GM19099 (cell line): ENCODE measurements around the gene ITGB5.

Experiments used
- POLR2A ChIP-seq: IDR thresholded peaks from 3 replicates; pipeline ENCODE4 v1.6.1; 2011; ENCODE audit warnings: low read depth; ENCODE audit not compliant: insufficient read length; ENCODE audit errors: extremely low read depth

Gene ITGB5

GRCh38 chr3:124853446-124853845, 33.7 kb downstream of the ITGB5 start:
- no peak for TF ChIP-seq POLR2A

DNA sequence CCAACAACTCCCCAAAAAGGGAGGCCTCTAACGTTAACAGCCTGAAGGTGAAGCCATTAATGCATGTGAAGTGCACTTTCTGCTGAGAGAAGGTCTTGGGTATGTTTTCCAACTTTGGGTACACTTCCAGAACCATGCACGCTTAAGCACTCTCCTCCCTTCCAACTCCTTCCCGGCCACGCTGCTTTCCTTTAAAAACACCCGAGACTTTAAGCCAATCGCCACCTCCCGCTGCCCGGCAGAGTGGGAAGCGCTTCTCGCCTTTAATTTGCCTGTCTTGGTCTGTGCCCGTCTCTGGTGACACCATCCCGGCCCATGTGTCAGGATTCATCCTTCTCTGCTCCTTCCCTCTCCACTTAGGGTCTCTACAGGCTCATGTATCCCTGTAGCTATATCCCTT, 35.3 kb downstream of the ITGB5 start:
- TF ChIP-seq POLR2A = no peak

DNA sequence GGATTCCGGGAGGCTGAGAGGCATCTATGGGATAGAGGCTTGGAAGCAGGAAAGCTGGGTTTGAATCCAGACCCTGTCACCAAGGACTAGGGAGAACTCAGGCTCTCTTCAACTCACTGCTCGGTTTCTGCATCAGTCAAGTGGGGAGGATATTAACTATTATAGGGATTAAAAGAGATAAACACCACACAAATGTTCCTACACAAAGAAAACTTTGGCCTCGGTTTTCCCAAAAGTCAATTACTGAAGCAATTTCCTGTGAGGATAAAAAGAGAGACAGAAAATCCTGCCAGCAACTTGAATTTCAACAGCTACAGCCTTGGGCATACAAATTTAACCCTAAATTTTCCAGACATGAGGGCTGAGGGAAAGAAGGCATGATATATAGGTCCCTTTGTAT, 36.0 kb downstream of the ITGB5 start:
- TF ChIP-seq POLR2A = no peak

- no peak for TF ChIP-seq POLR2A
These were observed 36.5 kb downstream of the ITGB5 start for GRCh38 chr3:124850633-124851032.

GRCh38 chr3:124850212-124850611, 37.0 kb downstream of the ITGB5 start:
- no peak for TF ChIP-seq POLR2A

DNA sequence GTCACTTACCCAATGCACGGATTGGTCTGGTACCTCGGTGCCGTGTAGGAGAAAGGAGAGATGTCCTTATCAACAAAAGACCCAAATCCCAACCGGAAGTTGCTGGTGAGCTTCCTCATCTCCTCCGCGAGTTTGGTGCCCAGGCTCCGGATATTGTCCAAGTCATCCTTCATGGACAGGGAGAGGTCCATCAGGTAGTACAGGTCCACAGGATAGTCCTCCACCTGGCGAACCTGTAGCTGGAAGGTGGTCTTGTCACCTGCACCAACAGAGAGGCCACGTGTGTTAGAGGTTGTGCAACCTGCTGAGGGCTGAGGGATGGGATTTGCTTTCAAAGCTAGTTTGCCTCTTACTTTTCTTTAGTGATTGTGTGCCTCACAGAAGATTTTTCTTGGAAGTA, 38.9 kb downstream of the ITGB5 start:
- no peak for TF ChIP-seq POLR2A

GRCh38 chr3:124847863-124848262, 39.3 kb downstream of the ITGB5 start:
- no peak for TF ChIP-seq POLR2A

DNA sequence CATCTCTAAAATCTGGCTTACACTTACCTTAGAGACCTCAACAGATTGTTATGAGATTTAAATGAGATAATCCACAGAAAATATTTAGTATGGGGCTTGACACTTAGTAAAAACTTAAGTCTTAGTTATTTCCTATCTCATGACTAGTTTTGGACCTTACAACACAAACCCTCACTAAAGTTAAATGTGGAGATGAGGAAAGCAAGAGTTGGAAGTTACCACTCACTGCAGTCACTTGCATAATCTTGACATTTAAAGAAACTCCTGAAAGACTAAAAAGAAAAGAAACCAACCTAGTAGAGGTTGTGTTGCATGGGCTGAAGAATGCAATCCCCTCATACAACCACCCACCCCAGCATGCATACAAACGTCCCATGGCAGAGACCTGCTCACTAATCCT, 40.1 kb downstream of the ITGB5 start:
- no peak for TF ChIP-seq POLR2A

DNA sequence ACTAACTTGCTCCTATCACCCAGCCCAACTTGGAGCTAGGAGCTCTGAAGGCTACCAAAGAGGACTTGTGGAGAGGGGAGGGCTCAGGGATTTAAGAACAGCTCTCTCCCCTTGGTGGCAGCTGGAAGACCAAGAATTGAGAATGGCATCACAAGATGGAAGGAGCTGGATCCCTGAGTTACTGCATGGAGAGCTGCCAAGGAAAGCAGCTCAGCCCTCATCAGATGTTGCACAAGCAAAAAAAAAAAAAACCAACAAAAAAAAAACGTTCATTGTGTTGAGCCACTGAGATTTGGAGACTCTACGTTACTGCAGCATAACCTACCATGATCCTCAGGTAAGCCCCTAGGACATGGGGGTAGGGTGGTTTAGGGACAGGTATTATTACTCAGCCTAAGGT, 41.0 kb downstream of the ITGB5 start:
- TF ChIP-seq POLR2A = no peak

GRCh38 chr3:124845406-124845805, 41.8 kb downstream of the ITGB5 start:
- TF ChIP-seq POLR2A = no peak

DNA sequence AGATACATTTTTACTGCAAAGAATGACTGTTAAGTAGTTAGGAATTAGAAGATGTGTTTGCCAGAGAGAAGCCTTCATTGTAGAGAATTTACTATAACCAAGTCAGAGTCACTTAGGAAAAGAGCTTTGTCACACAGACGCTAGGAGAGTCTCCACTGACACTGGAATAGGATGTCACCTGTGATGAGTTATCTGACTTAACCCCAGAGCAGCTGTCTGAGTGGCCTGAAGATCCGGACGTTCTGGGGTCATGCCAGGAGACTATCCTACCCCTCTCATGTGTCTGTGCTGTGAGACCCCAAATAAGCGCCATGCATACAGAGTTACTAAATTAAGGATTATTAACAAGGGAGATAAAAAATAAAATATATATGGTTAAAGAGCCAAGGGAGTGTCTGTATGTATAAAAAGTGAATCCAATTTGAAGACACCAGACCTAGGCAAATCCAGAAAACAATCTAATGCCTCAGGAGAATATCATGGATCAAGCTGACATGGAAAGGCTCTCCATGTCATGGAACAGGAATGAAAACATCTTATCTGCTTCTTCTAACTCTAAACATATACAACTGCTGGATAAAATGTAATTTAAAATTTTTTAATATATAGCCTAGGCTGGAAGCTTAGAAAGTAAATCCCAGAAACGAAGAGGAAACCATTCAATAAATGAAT, 43.5 kb downstream of the ITGB5 start:
- TF ChIP-seq POLR2A = no peak

DNA sequence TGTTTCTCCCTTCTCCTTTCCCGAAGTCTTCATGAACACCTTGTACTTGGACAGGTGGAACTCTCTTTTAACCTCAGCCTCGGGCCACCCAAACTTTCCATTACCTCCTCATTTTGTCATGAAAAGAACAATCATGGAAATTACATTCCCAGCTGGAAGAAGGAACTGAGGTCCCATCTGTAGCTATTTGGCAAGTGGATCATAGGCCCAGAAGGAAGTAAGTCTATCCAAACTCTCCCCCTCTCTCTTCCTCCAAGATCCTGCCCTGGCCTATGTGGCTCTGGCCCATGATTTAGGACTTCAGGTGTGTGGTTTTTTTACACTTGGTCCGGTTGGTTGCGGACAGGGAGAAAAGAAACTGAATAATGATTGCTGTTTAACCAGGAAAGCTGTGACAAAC, 44.1 kb downstream of the ITGB5 start:
- no peak for TF ChIP-seq POLR2A

DNA sequence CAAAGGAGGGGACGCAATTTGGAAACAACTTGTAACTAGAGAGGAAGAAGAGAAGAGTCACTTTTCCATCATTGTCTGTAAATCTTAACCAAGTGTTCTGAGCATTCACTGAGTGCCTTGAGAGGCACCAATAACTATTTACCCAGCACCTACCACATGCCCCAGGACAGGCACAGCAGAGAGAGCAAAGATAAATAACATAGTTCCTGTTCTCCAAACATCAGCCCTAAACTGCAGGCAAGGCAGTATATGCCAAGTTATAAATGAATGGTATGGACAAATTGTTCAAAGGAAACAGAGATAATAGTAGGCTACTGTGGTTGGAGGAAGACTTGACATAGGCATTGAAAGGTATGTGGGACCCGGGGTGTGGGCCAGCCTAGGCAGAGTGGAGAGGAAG, 45.6 kb downstream of the ITGB5 start:
- no peak for TF ChIP-seq POLR2A

DNA sequence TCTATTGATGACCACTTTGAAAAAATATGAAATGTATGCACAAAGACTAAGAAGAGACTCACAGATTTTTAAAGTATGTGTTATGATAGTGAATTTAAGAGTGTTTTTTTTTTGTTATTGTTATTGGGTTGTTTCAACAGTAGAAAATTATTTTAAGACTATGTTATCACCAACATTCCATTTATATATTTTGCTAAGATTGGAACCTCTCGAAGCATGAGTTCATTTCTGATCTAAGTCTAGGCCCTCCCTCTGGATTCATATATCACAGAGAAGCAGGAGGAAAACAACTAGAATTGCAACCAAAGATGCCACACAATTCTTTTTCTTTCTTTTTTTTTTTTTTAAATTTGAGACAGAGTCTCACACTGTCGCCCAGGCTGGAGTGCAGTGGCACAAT, 46.8 kb downstream of the ITGB5 start:
- no peak for TF ChIP-seq POLR2A

DNA sequence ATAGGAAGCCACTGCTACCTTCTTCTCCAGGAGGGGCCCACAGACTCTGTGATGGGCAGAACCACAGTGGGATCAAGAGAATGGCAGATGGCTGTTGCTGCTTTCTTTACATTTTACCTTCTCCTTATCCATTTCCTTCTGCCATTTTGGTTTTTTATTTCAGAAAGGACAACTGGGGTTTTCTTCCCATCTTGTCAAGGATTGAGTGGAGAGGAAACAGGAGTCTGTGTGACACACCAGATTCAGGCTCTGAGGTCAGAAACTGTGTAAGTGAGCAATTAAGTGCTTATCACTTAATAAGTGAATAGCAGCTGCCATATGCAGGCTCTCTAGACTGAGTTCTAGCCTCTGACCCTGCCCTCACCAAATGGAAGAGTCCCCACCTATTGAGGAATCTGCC, 47.3 kb downstream of the ITGB5 start:
- TF ChIP-seq POLR2A = no peak

- TF ChIP-seq POLR2A = no peak
These were observed 48.2 kb downstream of the ITGB5 start for GRCh38 chr3:124838963-124839362.

GRCh38 chr3:124837730-124838186, 49.4 kb downstream of the ITGB5 start:
- TF ChIP-seq POLR2A = no peak
